GM12875 (cell line): Measurements from ENCODE around the gene TCERG1L.
"Not testable (repeated sequence)": the region's sequence is repeated elsewhere in the genome, so short reads cannot be mapped to it uniquely, and the experiment has no call there.

Experiments
- H3K4me3 ChIP-seq: one replicate; pipeline ENCODE4 v1.5.1; 2011; ENCODE audit warnings: low read depth, low read length, control low read depth
- TF ChIP-seq, protein P1 (sequence below): IDR thresholded peaks from 2 replicates; pipeline ENCODE4 v1.5.1; 2011; ENCODE audit warnings: low read depth, mild to moderate bottlenecking, control low read depth, inconsistent platforms, low read length, moderate library complexity, borderline replicate concordance; ENCODE audit not compliant: insufficient read depth

TCERG1L gene

DNA sequence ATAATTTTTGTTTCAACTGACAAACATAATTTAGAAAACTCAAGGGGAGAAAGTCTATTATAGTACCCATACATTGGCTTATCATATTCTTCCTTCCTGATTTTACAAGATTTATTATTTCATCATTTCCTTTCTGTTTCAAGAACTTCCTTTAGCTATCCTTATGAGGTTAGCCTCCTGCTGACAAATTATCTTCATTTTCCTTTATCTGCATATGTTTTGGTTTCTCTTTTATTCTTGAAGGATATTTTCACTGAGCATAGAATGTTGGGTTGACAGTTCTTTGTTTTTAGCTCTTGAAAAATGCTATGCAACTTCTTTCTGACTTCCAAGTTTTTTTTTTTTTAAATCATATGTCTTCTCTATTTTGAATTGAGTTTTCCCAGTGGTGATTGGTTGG is 21.3 kb upstream of the TCERG1L start:
- TF ChIP-seq, protein P1, sequence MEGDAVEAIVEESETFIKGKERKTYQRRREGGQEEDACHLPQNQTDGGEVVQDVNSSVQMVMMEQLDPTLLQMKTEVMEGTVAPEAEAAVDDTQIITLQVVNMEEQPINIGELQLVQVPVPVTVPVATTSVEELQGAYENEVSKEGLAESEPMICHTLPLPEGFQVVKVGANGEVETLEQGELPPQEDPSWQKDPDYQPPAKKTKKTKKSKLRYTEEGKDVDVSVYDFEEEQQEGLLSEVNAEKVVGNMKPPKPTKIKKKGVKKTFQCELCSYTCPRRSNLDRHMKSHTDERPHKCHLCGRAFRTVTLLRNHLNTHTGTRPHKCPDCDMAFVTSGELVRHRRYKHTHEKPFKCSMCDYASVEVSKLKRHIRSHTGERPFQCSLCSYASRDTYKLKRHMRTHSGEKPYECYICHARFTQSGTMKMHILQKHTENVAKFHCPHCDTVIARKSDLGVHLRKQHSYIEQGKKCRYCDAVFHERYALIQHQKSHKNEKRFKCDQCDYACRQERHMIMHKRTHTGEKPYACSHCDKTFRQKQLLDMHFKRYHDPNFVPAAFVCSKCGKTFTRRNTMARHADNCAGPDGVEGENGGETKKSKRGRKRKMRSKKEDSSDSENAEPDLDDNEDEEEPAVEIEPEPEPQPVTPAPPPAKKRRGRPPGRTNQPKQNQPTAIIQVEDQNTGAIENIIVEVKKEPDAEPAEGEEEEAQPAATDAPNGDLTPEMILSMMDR: no peak

DNA sequence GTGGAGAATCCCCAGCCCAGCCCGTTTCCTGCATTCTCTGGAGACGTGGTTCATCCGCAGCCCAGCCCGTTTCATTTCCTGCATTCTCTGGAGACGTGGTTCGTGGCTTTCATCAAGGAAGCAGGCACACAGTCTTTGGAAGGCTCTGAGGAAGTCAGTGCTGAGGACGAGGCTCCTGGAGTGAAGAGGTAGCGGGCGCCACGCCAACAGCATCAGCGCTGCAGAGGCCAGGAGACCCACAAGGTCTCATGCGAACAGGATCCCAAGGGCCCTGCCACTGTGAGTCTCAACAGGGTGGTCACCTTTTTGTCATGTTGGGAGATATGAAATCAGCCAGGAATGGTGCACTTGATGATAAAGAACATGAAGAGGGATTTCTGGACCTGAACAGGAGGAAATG is 12.4 kb upstream of the TCERG1L start:
- TF ChIP-seq, protein P1: no peak

More for the DNA sequence above, 21.3 kb upstream of the TCERG1L start:
- H3K4me3 ChIP-seq: no peak overlapping the region

DNA sequence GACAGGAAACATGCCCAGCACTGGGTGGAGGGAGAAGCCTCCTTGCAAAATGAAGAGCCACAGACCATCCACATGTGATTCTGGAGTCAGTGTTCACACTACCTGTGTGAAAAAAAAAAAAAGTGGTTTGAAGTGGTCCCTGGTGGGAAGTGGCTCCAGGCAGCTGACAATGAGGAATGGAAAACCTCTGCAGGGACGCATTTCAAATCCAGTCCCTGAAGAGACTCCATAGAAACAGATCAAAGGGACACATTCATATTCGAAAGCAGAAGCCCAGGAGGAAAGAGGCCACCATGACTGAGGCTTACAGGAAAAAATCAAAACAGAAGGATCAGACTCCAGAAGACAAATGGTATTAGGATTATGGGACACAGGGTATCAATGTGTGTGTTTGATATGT is 11.5 kb upstream of the TCERG1L start:
- TF ChIP-seq, protein P1: no peak
- H3K4me3 ChIP-seq: no peak overlapping the region

More for the DNA sequence above, 12.4 kb upstream of the TCERG1L start:
- no peak overlapping the region for H3K4me3 ChIP-seq

DNA sequence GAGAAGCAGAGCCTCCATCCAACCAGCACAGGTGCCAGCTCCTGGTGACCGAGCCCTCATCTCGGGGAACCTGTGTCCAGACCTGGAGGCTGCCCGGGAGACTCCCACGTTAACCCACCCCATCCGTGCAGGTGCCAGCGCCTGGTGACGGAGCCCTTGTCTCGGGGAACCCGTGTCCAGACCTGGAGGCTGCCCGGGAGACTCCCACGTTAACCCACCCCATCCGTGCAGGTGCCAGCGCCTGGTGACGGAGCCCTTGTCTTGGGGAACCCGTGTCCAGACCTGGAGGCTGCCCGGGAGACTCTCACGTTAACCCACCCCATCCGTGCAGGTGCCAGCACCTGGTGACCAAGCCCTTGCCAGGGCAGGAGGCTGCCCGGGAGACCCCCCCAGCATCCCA is 11.1 kb upstream of the TCERG1L start:
- not testable (repeated sequence) for H3K4me3 ChIP-seq

DNA sequence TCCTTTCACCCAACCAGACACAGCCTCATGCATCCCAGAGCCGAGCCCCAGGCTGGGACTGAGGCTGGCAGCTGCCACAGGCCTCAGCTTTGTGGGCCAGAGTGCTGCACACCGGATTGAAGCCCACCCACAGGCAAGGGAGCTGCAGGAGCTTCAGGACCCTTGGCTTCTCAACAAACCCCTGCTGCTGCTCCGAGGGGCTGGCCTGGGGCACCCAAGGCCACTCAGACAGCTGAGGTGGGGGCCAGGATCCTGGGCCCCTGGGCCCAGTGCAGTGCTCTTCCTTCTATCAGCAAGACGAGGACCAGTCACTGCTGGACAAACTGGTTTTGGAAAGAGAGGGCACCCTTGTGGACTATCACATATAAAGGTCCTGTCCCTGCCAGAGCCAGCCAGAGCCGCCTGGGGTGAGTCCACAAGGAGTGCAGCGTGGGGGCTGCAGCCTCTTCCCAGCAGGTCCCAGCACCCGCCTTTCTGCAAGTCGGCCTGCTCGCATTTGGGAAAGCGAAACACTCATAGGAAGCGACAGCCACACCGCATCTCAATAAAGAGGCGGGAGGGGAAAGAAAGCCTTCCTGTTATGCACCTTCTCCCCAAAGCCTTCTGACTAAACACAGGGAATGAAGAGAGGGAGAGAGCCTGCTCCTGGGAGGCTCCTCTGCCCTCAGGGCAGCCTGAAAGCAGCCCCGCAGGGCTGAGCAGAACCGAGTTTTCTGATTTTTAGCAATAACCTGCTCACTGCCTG is 9.5 kb upstream of the TCERG1L start:
- TF ChIP-seq, protein P1: no peak
- no peak overlapping the region for H3K4me3 ChIP-seq

DNA sequence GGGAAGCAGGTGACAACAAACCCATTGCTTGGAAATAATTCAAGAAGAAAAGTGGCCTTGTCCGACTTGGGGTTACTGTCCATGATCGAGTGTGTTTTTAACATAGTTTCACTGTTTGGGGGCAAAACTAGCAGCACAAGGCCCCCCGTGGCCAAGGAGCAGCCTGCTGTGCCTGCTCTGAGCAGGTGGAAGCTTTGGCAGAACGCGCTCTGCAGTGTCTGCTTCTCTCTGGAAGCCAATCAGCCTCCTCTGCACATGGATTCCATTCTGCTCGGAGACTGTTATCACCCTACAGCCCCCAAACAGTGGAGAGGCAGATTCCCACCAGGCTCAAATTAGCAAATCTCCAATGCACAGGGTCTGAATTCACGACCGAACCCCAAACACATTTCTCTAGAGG is 7.3 kb upstream of the TCERG1L start:
- TF ChIP-seq, protein P1: no peak
- H3K4me3 ChIP-seq: no peak overlapping the region

DNA sequence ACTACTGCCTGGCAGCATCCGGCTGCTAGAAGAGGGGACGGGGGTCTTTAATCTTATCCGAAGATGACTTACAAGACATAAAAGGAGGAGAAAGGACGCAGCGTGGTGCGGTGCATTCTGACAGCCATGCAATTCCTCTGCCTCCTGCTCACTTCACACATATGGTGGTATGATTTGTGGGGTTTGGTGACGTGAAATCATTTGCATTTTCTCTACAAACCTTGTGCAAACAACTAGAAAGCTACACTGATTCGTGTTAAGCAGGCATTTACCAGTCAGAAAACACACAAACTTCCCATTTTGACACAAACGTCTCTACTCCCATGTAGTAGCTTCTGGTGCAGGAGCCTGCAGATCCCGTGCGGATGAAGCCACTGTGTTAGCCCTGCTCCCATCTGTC is 6.8 kb upstream of the TCERG1L start:
- TF ChIP-seq, protein P1: no peak
- no peak overlapping the region for H3K4me3 ChIP-seq
